CD8-positive, alpha-beta memory T cell (primary cell): ENCODE data around the gene PDGFA. TPM values are rescaled to one million over a fixed set of nuclear protein-coding genes. Genes with fewer than 3 reads are reported as not detected.

ENCODE experiments used
- CTCF ChIA-PET: fragments of 350-600 bp; sonication (Branson Sonifier 250); formaldehyde crosslinking; loops from one replicate; lab custom pipeline; 2021; ENCODE audit warnings: antibody characterized with exemption; lab: Charles Lee
- POLR2A ChIA-PET: fragments of 350-600 bp; sonication (Branson Sonifier 250); formaldehyde crosslinking; loops from one replicate; lab custom pipeline; 2021; ENCODE audit warnings: antibody characterized with exemption; lab: Charles Lee
- DNase-seq, 5 donors: peaks; one replicate each; pipeline versions ENCODE4 v3.0.0 to v3.0.0-alpha.2; 2020 to 2022; ENCODE audit warnings: mixed read lengths in 1 of 5
- H3K27ac ChIP-seq: one replicate; pipeline ENCODE4 v1.7.0; 2013; ENCODE audit warnings: low read depth, mild to moderate bottlenecking, low read length, moderate library complexity
- H3K27me3 ChIP-seq: 2 replicates; pipeline ENCODE4 v1.7.0; 2013; ENCODE audit warnings: low read length, mild to moderate bottlenecking; ENCODE audit not compliant: insufficient read depth, poor library complexity, severe bottlenecking
- H3K36me3 ChIP-seq: 2 replicates; pipeline ENCODE4 v1.7.0; 2013; ENCODE audit warnings: mild to moderate bottlenecking, low read length, moderate library complexity; ENCODE audit not compliant: insufficient read depth
- H3K4me1 ChIP-seq: 2 replicates; pipeline ENCODE4 v1.7.0; 2013; ENCODE audit warnings: mild to moderate bottlenecking, low read length, moderate library complexity; ENCODE audit not compliant: insufficient read depth
- H3K4me3 ChIP-seq: 2 replicates; pipeline ENCODE4 v1.7.0; 2013; ENCODE audit warnings: mild to moderate bottlenecking, low read length
- H3K9me3 ChIP-seq: 2 replicates; pipeline ENCODE4 v1.7.0; 2013; ENCODE audit warnings: mild to moderate bottlenecking, low read length
- H3K27ac Mint-ChIP-seq, 8 donors: one replicate each; pipeline ENCODE4 v1.8.0; 2020 to 2021; ENCODE audit warnings: mixed read lengths in 8 of 8, mild to moderate bottlenecking in 6 of 8, inconsistent platforms in 3 of 8, moderate library complexity in 3 of 8
- H3K27me3 Mint-ChIP-seq, 2 donors: one replicate each; pipeline ENCODE4 v1.8.0; 2020 to 2021; ENCODE audit warnings: mixed read lengths in 2 of 2, mild to moderate bottlenecking in 1 of 2, moderate library complexity in 1 of 2
- H3K36me3 Mint-ChIP-seq, 3 donors: one replicate each; pipeline ENCODE4 v1.8.0; 2020 to 2021; ENCODE audit warnings: mixed read lengths in 3 of 3, inconsistent platforms in 1 of 3, mild to moderate bottlenecking in 1 of 3
- H3K4me1 Mint-ChIP-seq, 3 donors: one replicate each; pipeline ENCODE4 v1.8.0; 2020 to 2021; ENCODE audit warnings: mixed read lengths in 3 of 3, inconsistent platforms in 1 of 3, mild to moderate bottlenecking in 1 of 3
- H3K4me3 Mint-ChIP-seq, 7 donors: one replicate each; pipeline ENCODE4 v1.8.0; 2020 to 2021; ENCODE audit warnings: mixed read lengths in 7 of 7, mild to moderate bottlenecking in 6 of 7, moderate library complexity in 4 of 7, inconsistent platforms in 2 of 7
- H3K9me3 Mint-ChIP-seq, 5 donors: one replicate each; pipeline ENCODE4 v1.8.0; 2020 to 2022; ENCODE audit warnings: mixed read lengths in 5 of 5, mild to moderate bottlenecking in 3 of 5, moderate library complexity in 2 of 5, inconsistent platforms in 1 of 5
- polyA plus RNA-seq: library from polyadenylated mRNA; unstranded; fragments of 300-500 nt; fragmentation: Illumina TruSeq; gene quantifications from one replicate; pipeline ENCODE4 v1.2.3, GENCODE V29; 2021
- total RNA-seq, 2 experiments: library from RNA; stranded (reverse); gene quantifications; one replicate each; pipeline ENCODE4 v1.2.3, GENCODE V29; 2021

Gene PDGFA
- total and polyA plus RNA-seq, 3 experiments from 2014 or later = 0.68 to 11.9 (median 11.6) TPM

- Mint-ChIP-seq H3K27ac (no peak overlapping the region), H3K9me3 (peaks cover 0 to 3% (median 0%) of the 10 kb centered on the region in 5 donors), H3K4me1 (no peaks in the 10 kb centered on the region), H3K27me3 (peaks cover 5 to 28% of the 10 kb centered on the region in 2 donors), H3K36me3 (peaks cover 0 to 5% (median 0%) of the 10 kb centered on the region in 3 donors), H3K4me3 (no peak overlapping the region)
- H3K4me1 ChIP-seq = no peaks in the 10 kb centered on the region
- H3K9me3 ChIP-seq = no peaks in the 10 kb centered on the region
- CTCF ChIA-PET = no interaction called here
- H3K36me3 ChIP-seq = no peaks in the 10 kb centered on the region
- DNase-seq = peak in 1 of 5 donors; percentile 11
- POLR2A ChIA-PET = no interaction called here
- no peak overlapping the region for H3K4me3 ChIP-seq
- H3K27me3 ChIP-seq = no peaks in the 10 kb centered on the region
- peak overlapping the region; percentile 4 for H3K27ac ChIP-seq
These were observed 38.3 kb downstream of the PDGFA start for GRCh38 chr7:481219-481930.

GRCh38 chr7:480531-481218, 39.0 kb downstream of the PDGFA start:
- H3K36me3 ChIP-seq = no peaks in the 10 kb centered on the region
- Mint-ChIP-seq H3K27me3 (peaks cover 5 to 26% of the 10 kb centered on the region in 2 donors), H3K9me3 (peaks cover 0 to 3% (median 0%) of the 10 kb centered on the region in 5 donors), H3K4me3 (no peak overlapping the region), H3K27ac (no peak overlapping the region), H3K4me1 (no peaks in the 10 kb centered on the region), H3K36me3 (peaks cover 0 to 5% (median 0%) of the 10 kb centered on the region in 3 donors)
- H3K4me1 ChIP-seq = no peaks in the 10 kb centered on the region
- peak overlapping the region; percentile 4 for H3K27ac ChIP-seq
- ChIA-PET CTCF (no interaction called here), POLR2A (no interaction called here)
- H3K9me3 ChIP-seq = no peaks in the 10 kb centered on the region
- H3K4me3 ChIP-seq = no peak overlapping the region
- no peaks in the 10 kb centered on the region for H3K27me3 ChIP-seq
- peak in 1 of 5 donors; percentile 32 for DNase-seq

- Mint-ChIP-seq H3K4me3 (no peak overlapping the region), H3K36me3 (peaks cover 0 to 5% (median 0%) of the 10 kb centered on the region in 3 donors), H3K27me3 (peaks cover 5 to 26% of the 10 kb centered on the region in 2 donors), H3K9me3 (peaks cover 0 to 3% (median 0%) of the 10 kb centered on the region in 5 donors), H3K4me1 (no peaks in the 10 kb centered on the region), H3K27ac (no peak overlapping the region)
- Histone ChIP-seq H3K4me3 (no peak overlapping the region), H3K27ac (no peak overlapping the region), H3K9me3 (no peaks in the 10 kb centered on the region), H3K27me3 (no peaks in the 10 kb centered on the region), H3K4me1 (no peaks in the 10 kb centered on the region), H3K36me3 (no peaks in the 10 kb centered on the region)
- CTCF ChIA-PET = no interaction called here
- POLR2A ChIA-PET = interaction anchor here (0.5 kb wide), 1 partner anchor 208 kb away, joined by 4 read pairs; no protein-coding TSS in a partner anchor
- DNase-seq = peak in 1 of 5 donors; percentile 35
These were observed 39.6 kb downstream of the PDGFA start for GRCh38 chr7:479948-480499.

- no peak overlapping the region for H3K4me3 ChIP-seq
- H3K27ac Mint-ChIP-seq = no peak overlapping the region
- H3K36me3 Mint-ChIP-seq = peaks cover 0 to 5% (median 0%) of the 10 kb centered on the region in 3 donors
- no peak overlapping the region for H3K4me3 Mint-ChIP-seq
- no peaks in the 10 kb centered on the region for H3K4me1 ChIP-seq
- no peaks in the 10 kb centered on the region for H3K36me3 ChIP-seq
- POLR2A ChIA-PET = interaction anchor here (0.5 kb wide), 1 partner anchor 209 kb away, joined by 4 read pairs; no protein-coding TSS in a partner anchor
- H3K27ac ChIP-seq = no peak overlapping the region
- peaks cover 5 to 30% of the 10 kb centered on the region in 2 donors for H3K27me3 Mint-ChIP-seq
- H3K9me3 ChIP-seq = no peaks in the 10 kb centered on the region
- peak in 1 of 5 donors; percentile 20 for DNase-seq
- H3K27me3 ChIP-seq = no peaks in the 10 kb centered on the region
- peaks cover 0 to 3% (median 0%) of the 10 kb centered on the region in 5 donors for H3K9me3 Mint-ChIP-seq
- CTCF ChIA-PET = no interaction called here
- no peaks in the 10 kb centered on the region for H3K4me1 Mint-ChIP-seq
These were observed 40.3 kb downstream of the PDGFA start for GRCh38 chr7:479115-479947.

- Mint-ChIP-seq H3K4me3 (no peak overlapping the region), H3K36me3 (peaks cover 0 to 1% (median 0%) of the 10 kb centered on the region in 3 donors), H3K27ac (no peak overlapping the region), H3K27me3 (peaks cover 2 to 22% of the 10 kb centered on the region in 2 donors), H3K9me3 (peaks cover 0 to 4% (median 0%) of the 10 kb centered on the region in 5 donors), H3K4me1 (no peaks in the 10 kb centered on the region)
- Histone ChIP-seq H3K27me3 (no peaks in the 10 kb centered on the region), H3K36me3 (no peaks in the 10 kb centered on the region), H3K27ac (no peak overlapping the region), H3K9me3 (no peaks in the 10 kb centered on the region), H3K4me3 (no peak overlapping the region), H3K4me1 (no peaks in the 10 kb centered on the region)
- DNase-seq = peak in 1 of 5 donors; percentile 25
- ChIA-PET POLR2A (no interaction called here), CTCF (interaction anchor here (0.5 kb wide), 1 partner anchor 147 kb away, joined by 3 read pairs; no protein-coding TSS in a partner anchor)
These were observed 41.9 kb downstream of the PDGFA start for GRCh38 chr7:477626-478220.

- Histone ChIP-seq H3K4me1 (peaks cover 5% of the 10 kb centered on the region), H3K27me3 (no peaks in the 10 kb centered on the region), H3K36me3 (no peaks in the 10 kb centered on the region), H3K27ac (no peak overlapping the region), H3K4me3 (no peak overlapping the region), H3K9me3 (no peaks in the 10 kb centered on the region)
- DNase-seq = peak in 1 of 5 donors; percentile 43
- H3K27me3 Mint-ChIP-seq = peaks cover 0 to 14% of the 10 kb centered on the region in 2 donors
- ChIA-PET CTCF (interaction anchor here (0.5 kb wide), 1 partner anchor 146 kb away, joined by 3 read pairs; no protein-coding TSS in a partner anchor), POLR2A (no interaction called here)
- H3K27ac Mint-ChIP-seq = no peak overlapping the region
- H3K4me1 Mint-ChIP-seq = no peaks in the 10 kb centered on the region
- H3K9me3 Mint-ChIP-seq = peaks cover 0 to 4% (median 0%) of the 10 kb centered on the region in 5 donors
- no peaks in the 10 kb centered on the region for H3K36me3 Mint-ChIP-seq
- no peak overlapping the region for H3K4me3 Mint-ChIP-seq
These were observed 42.8 kb downstream of the PDGFA start for GRCh38 chr7:476736-477360.

GRCh38 chr7:475951-476441, 43.6 kb downstream of the PDGFA start:
- Mint-ChIP-seq H3K9me3 (peaks cover 0 to 4% (median 0%) of the 10 kb centered on the region in 5 donors), H3K27ac (no peak overlapping the region), H3K36me3 (no peaks in the 10 kb centered on the region), H3K4me3 (no peak overlapping the region), H3K4me1 (no peaks in the 10 kb centered on the region), H3K27me3 (peaks cover 0 to 13% of the 10 kb centered on the region in 2 donors)
- no peak overlapping the region for H3K27ac ChIP-seq
- H3K36me3 ChIP-seq = no peaks in the 10 kb centered on the region
- no peak overlapping the region for H3K4me3 ChIP-seq
- H3K27me3 ChIP-seq = no peaks in the 10 kb centered on the region
- peak in 1 of 5 donors; percentile 34 for DNase-seq
- ChIA-PET POLR2A (no interaction called here), CTCF (no interaction called here)
- H3K9me3 ChIP-seq = no peaks in the 10 kb centered on the region
- peaks cover 11% of the 10 kb centered on the region for H3K4me1 ChIP-seq
